Transverse colon (tissue), 4 donors: Measurements from ENCODE around the gene SYNGR1. TPM values are rescaled to one million over a fixed set of nuclear protein-coding genes. Genes with fewer than 3 reads are reported as not detected.
A peak's percentile ranks its signal among the peaks of the same experiment; 100 is the strongest.

ENCODE experiments used
- DNase-seq: peaks from one replicate; pipeline ENCODE4 v3.0.0-alpha.2; 2019
- H3K27ac ChIP-seq, 4 donors: fragments of 200-600 bp; sonication (generic); 2 replicates each; pipeline ENCODE4 v1.5.1; 2016 to 2018; ENCODE audit warnings: inconsistent platforms in 4 of 4
- H3K27me3 ChIP-seq: fragments of 200-600 bp; sonication (generic); 2 replicates; pipeline ENCODE4 v1.5.1; 2017; ENCODE audit warnings: inconsistent platforms
- H3K36me3 ChIP-seq, 4 donors: fragments of 200-600 bp; sonication (generic); 2 replicates each; pipeline ENCODE4 v1.5.1; 2017 to 2019; ENCODE audit warnings: inconsistent platforms in 4 of 4
- H3K4me1 ChIP-seq, 4 donors: fragments of 200-600 bp; sonication (generic); 2 replicates each; pipeline ENCODE4 v1.5.1; 2017 to 2020; ENCODE audit warnings: inconsistent platforms in 4 of 4
- H3K4me3 ChIP-seq, 4 donors: fragments of 200-600 bp; sonication (generic); 1 replicate in 1 of 4; 2 replicates in 3 of 4; pipeline versions ENCODE4 v1.5.1 to v1.6.1; 2017 to 2019; ENCODE audit warnings: inconsistent platforms in 4 of 4
- H3K9me3 ChIP-seq, 2 donors: fragments of 200-600 bp; sonication (generic); 2 replicates each; pipeline ENCODE4 v1.5.1; 2017 to 2019; ENCODE audit warnings: inconsistent platforms in 2 of 2
- EP300 ChIP-seq: sonication (generic); formaldehyde crosslinking; IDR thresholded peaks from one replicate; pipeline ENCODE4 v1.6.1; 2017; ENCODE audit warnings: antibody characterized with exemption, low read depth
- POLR2A ChIP-seq: fragments of 450-650 bp; IDR thresholded peaks from one replicate; pipeline ENCODE4 v1.6.1; 2016; ENCODE audit warnings: antibody characterized with exemption, mild to moderate bottlenecking, moderate library complexity
- POLR2AphosphoS5 ChIP-seq, 3 donors: sonication (generic); formaldehyde crosslinking; IDR thresholded peaks; one replicate each; pipeline ENCODE4 v1.6.1; 2016; ENCODE audit warnings: antibody characterized with exemption in 3 of 3
- WGBS, 2 donors: methylation state at CpG; one replicate each; pipeline ENCODE4 v1.1.5; 2018; ENCODE audit warnings: low coverage in 1 of 2; 5-methylcytosine and 5-hydroxymethylcytosine counted together
- in situ Hi-C, 4 donors: fragments of 200-750 bp; cut with MboI; loops; one replicate each; pipeline versions ENCODE4 v1.15.0 to v1.15.1; 2017; ENCODE audit warnings: low sequenced_read_pairs in 3 of 4, low pct_ligation_motif_present in 1 of 4, low pct_unique_long_range_greater_than_20kb in 1 of 4
- intact Hi-C: fragments of 100-400 bp; cut with DNase I; formaldehyde crosslinking; loops from one replicate; pipeline ENCODE4 v1.15.1; 2023; ENCODE audit warnings: low total_unique reads
- total RNA-seq, 4 donors: library from RNA; depleted of rRNA; stranded (reverse); fragments of >200 nt; gene quantifications; one replicate each; pipeline ENCODE4 v1.1.0, GENCODE V29; 2016
- TF ChIP-seq, protein P1 (sequence below), 5 experiments: fragments of 200-600 bp in 3 of 5; fragments of 450-650 bp in 2 of 5; sonication (generic) in 3 of 5; IDR thresholded peaks; 1 replicate in 2 of 5; 2 replicates in 3 of 5; pipeline ENCODE4 v1.5.1; 2016 to 2017; ENCODE audit warnings: antibody characterized with exemption in 5 of 5, inconsistent platforms in 3 of 5, mild to moderate bottlenecking in 2 of 5, moderate library complexity in 1 of 5

The SYNGR1 gene
- total RNA-seq, 4 donors from 2014 or later = 6.7 to 10.5 (median 8.0) TPM

DNA sequence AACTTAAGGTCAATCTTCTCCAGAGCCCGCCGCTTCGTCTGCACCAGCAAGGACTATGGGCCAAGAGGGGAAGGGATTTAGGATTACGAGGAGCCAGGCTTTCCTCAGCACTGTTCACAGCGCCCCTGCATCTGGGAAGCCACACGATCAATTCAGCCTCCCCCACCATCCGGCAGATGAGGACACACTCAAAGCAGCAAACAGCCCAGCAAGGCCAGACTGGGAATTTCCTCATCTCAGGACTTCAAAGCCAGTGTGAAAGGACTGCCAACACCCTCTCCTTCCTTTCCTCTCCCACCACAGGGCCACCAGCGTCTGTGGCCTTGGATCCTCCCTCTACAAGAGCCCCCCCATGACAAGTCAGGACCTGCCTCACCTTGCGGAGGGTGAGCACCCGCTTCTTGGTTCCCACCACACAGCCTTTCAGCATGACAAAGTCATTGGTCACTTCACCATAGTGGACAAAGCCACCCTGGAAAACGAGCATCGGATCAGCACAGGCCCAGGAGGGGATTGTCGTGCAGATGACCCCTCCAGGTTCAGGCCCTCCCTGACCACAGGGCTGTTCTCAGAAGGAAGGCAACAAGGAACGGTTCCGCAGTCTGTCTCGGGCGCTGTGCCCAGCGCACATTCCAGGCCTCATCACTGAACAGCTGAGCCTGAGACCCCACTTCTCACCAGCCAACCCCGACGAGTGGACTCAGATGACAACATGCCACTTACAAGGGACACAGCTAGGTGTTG is 36.4 kb upstream of the SYNGR1 start:
- TF ChIP-seq EP300 (no peak), POLR2AphosphoS5 (IDR thresholded peaks at IDR 0.05) (no peak), POLR2A (no peak)
- TF ChIP-seq, protein P1, sequence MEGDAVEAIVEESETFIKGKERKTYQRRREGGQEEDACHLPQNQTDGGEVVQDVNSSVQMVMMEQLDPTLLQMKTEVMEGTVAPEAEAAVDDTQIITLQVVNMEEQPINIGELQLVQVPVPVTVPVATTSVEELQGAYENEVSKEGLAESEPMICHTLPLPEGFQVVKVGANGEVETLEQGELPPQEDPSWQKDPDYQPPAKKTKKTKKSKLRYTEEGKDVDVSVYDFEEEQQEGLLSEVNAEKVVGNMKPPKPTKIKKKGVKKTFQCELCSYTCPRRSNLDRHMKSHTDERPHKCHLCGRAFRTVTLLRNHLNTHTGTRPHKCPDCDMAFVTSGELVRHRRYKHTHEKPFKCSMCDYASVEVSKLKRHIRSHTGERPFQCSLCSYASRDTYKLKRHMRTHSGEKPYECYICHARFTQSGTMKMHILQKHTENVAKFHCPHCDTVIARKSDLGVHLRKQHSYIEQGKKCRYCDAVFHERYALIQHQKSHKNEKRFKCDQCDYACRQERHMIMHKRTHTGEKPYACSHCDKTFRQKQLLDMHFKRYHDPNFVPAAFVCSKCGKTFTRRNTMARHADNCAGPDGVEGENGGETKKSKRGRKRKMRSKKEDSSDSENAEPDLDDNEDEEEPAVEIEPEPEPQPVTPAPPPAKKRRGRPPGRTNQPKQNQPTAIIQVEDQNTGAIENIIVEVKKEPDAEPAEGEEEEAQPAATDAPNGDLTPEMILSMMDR (IDR thresholded peaks at IDR 0.05) = no peak
- Histone ChIP-seq H3K4me1 (peaks cover 32 to 39% (median 38%) of the 10 kb centered on the region in 4 donors), H3K36me3 (peaks cover 0 to 57% (median 34%) of the 10 kb centered on the region in 4 donors), H3K27me3 (no peaks in the 10 kb centered on the region), H3K27ac (no peak overlapping the region), H3K9me3 (no peaks in the 10 kb centered on the region), H3K4me3 (no peak overlapping the region)
- intact Hi-C loops = loop anchor here (2.0 kb wide), 1 partner anchor 143 kb away; no protein-coding TSS in a partner anchor
- in situ Hi-C loops = loop anchor here in 3 of 4 donors (5.0 to 25.0 kb wide), 4 partner anchors 136 to 301 kb away; partner anchors contain the start of genes APOBEC3C (in 2 of the 3) and APOBEC3D (in 2 of the 3)
- DNase-seq = no peak
- 86% methylated on average over 20 of the region's 20 CpGs; no CpG with 5 or more reads in 1 of the 2 donors for WGBS, 2 donors

DNA sequence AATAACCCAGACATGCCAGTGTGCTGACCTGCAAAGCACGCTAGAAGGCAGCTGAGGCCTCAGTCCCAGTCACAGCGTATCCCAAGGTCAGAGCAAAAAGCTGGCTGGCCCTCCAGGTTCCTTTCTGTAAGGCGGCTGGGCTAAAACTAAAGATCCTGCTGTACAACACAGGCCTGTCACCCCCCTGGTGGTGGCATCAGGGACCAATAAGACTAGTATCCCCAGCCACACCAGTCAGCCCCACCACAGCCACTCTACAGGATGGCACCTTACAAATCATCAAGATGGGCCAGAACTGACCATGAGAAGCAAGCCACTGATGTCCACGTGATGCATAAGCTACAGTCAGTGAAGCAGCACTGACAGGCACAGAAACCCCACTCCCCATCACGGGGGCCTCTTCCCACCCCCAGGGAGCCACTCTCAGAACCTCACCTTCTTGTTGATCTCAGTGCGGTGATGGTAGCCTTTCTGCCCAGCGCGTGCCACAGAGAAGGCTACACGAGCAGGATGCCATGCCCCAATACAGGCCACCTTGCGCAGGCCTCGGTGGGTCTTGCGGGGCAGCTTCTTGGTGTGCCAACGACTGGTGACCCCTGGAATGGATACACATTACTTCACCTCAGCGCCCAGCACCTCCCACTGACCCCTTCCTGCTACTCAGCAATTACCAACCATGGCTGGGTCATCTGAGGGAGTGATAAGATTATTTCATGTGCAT is 35.4 kb upstream of the SYNGR1 start:
- Histone ChIP-seq H3K36me3 (peaks cover 0 to 57% (median 34%) of the 10 kb centered on the region in 4 donors), H3K27ac (no peak overlapping the region), H3K4me1 (peaks cover 33 to 38% (median 36%) of the 10 kb centered on the region in 4 donors), H3K9me3 (no peaks in the 10 kb centered on the region), H3K4me3 (no peak overlapping the region), H3K27me3 (no peaks in the 10 kb centered on the region)
- intact Hi-C loops = loop anchor here (2.0 kb wide), 1 partner anchor 144 kb away; no protein-coding TSS in a partner anchor
- in situ Hi-C loops = loop anchor here in 3 of 4 donors (5.0 to 25.0 kb wide), 4 partner anchors 137 to 302 kb away; partner anchors contain the start of genes APOBEC3C (in 2 of the 3) and APOBEC3D (in 2 of the 3)
- no peak for DNase-seq
- TF ChIP-seq POLR2A = no peak
- TF ChIP-seq, protein P1 (IDR thresholded peaks at IDR 0.05) = peak in 1 of 5 experiments; percentile 13
- 60 to 88% methylated on average over 1 to 14 of the region's 14 CpGs for WGBS, 2 donors

DNA sequence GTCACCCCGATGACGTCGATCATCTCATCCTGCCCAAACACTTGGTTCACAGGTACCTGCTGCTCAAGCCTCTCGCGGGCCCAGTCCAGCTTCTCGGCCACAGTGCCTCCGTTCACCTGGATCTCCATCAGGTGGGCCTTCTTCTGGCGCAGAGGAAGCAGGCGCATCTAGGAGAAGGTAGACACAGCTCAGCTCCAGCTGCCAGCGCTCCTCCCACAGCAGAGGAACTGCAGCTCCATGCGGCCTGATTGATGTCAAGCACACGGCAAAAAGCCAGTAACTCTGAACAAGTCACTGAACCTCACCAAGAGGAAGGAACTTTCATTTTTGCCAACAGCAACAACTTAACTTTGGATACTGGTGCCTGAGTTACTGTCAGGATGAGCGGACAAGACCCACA is 34.4 kb upstream of the SYNGR1 start:
- 81 to 82% methylated on average over 3 to 13 of the region's 13 CpGs for WGBS, 2 donors
- Histone ChIP-seq H3K4me3 (no peak overlapping the region), H3K9me3 (no peaks in the 10 kb centered on the region), H3K27me3 (no peaks in the 10 kb centered on the region), H3K36me3 (peaks cover 0 to 57% (median 34%) of the 10 kb centered on the region in 4 donors), H3K4me1 (peaks cover 33 to 38% (median 37%) of the 10 kb centered on the region in 4 donors), H3K27ac (peak overlapping the region; percentile 96 to 99 (median 98))
- intact Hi-C loops = loop anchor here (2.0 kb wide), 1 partner anchor 145 kb away; no protein-coding TSS in a partner anchor
- in situ Hi-C loops = loop anchor here in 2 of 4 donors (10.0 to 25.0 kb wide), 2 partner anchors 141 to 303 kb away; partner anchors contain the start of genes APOBEC3C (in 2 of the 2) and APOBEC3D (in 2 of the 2)
- no peak for DNase-seq
- TF ChIP-seq, protein P1 (IDR thresholded peaks at IDR 0.05) = no peak
- no peak for TF ChIP-seq EP300
- TF ChIP-seq POLR2AphosphoS5 (IDR thresholded peaks at IDR 0.05) = no peak
- TF ChIP-seq POLR2A = no peak
